ENCODE measurements around the gene IRF2BP2. TPM values are rescaled to one million over a fixed set of nuclear protein-coding genes. Genes with fewer than 3 reads are reported as not detected.

Gene IRF2BP2
- total and polyA plus RNA-seq, 2 donors (not counting 1 experiment from before 2014, with no cell fraction given) = 17.8 to 71.8 TPM

DNA sequence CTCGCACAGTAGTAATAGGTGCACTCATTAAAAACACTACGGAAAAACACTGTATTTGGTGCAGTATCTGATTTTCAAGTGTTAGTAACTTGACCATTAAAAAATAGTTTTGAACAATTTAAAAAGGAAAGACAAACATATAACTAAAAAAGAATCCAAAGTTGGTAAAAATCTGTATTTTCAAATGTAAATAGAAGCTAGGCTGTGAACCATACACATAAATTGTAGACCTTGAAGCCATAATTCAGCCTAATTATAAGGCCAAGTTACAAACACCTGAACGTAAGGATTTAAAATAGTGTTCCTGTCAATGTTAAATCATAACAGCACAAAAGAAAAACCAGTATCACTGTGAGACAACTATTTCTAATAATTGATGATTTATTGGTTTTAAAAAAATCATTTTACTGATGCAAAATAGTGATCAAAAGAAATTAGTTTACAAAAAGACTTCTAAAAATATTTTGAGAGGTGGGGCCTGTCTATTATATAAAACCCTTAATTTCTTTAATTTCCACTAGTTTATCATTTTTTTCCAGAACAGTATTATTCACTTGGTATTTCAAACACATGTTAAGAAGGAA is 4.5 kb downstream of the IRF2BP2 start:
- no peaks in the 10 kb centered on the region for H4K20me1 ChIP-seq (ENCODE audit: control insufficient read depth, extremely low read depth, insufficient read depth, low read length)
- peaks cover 68% of the 10 kb centered on the region for H3K79me2 ChIP-seq (ENCODE audit: control insufficient read depth, insufficient read depth, low read length)
- no peaks in the 10 kb centered on the region for H3K27me3 ChIP-seq (ENCODE audit: control insufficient read depth, insufficient read depth, low read length)
- peaks cover 6% of the 10 kb centered on the region for H3K36me3 ChIP-seq (ENCODE audit: control insufficient read depth, insufficient read depth, low read length)
- H3K9ac ChIP-seq (ENCODE audit: insufficient read depth, low read length) = peak overlapping the region; percentile 95
- DNase-seq (ENCODE audit: low read depth in 2 of 2) = no peak
- H3K4me2 ChIP-seq (ENCODE audit: extremely low read depth, insufficient read depth, low read length) = peak overlapping the region; percentile 99
- H2AFZ ChIP-seq (ENCODE audit: low read length) = no peak overlapping the region
- TF ChIP-seq EZH2 (IDR thresholded peaks at IDR 0.05; ENCODE audit: low read length, missing control alignments) = no peak
- TF ChIP-seq, protein P1, sequence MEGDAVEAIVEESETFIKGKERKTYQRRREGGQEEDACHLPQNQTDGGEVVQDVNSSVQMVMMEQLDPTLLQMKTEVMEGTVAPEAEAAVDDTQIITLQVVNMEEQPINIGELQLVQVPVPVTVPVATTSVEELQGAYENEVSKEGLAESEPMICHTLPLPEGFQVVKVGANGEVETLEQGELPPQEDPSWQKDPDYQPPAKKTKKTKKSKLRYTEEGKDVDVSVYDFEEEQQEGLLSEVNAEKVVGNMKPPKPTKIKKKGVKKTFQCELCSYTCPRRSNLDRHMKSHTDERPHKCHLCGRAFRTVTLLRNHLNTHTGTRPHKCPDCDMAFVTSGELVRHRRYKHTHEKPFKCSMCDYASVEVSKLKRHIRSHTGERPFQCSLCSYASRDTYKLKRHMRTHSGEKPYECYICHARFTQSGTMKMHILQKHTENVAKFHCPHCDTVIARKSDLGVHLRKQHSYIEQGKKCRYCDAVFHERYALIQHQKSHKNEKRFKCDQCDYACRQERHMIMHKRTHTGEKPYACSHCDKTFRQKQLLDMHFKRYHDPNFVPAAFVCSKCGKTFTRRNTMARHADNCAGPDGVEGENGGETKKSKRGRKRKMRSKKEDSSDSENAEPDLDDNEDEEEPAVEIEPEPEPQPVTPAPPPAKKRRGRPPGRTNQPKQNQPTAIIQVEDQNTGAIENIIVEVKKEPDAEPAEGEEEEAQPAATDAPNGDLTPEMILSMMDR (conservative IDR thresholded peaks at IDR 0.05 in 1 of 2, IDR thresholded peaks at IDR 0.05 in 1 of 2; ENCODE audit: low read depth in 1 of 2, low read length in 2 of 2) = no peak
- peaks cover 17% of the 10 kb centered on the region for H3K4me1 ChIP-seq (ENCODE audit: control insufficient read depth, extremely low read depth, insufficient read depth, low read length)
- peak overlapping the region; percentile 94 for H3K27ac ChIP-seq (ENCODE audit: insufficient read depth, low read length)
- no peaks in the 10 kb centered on the region for H3K9me3 ChIP-seq (ENCODE audit: control insufficient read depth, insufficient read depth, low read depth, low read length)
- H3K4me3 ChIP-seq (replicated peaks in 1 of 4; ENCODE audit: control extremely low read depth in 1 of 4, insufficient read depth in 1 of 4, low read depth in 3 of 4, low read length in 4 of 4) = peak overlapping the region; percentile 58 to 94 (median 73)

DNA sequence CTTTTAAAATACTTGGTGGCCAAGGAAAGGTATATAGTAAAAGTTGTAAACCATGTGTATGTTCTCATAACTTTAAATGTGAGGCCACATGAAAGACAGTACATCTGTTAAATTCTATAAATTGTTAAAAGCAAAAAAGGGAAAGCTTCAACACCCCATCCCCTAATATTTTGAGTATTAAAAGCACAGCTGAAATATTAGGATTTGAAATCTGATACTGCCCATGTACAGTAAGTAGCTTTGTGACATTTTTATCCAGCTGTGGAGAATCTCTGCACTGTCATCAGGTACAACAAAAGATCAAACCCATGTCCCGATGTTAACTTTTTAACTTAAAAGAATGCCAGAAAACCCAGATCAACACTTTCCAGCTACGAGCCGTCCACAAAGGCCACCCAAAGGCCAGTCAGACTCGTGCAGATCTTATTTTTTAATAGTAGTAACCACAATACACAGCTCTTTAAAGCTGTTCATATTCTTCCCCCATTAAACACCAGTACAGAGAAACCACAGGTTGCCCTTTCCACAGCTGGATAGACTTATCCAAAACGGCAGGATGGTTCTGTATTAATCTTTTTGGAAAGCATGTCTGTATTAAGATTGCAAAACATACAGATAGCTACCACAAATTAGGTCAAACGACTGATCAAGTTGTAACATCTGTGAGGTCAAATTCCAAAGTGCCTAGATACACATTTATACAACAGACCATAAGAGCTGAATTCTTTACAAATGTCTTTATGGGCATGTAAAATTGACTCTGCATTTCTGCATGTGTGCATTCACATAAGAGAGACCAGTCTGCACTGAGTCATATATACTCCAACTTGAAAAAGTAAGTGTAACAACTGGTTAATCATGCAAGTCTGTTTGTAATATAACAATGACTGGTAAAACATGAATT is 5.2 kb downstream of the IRF2BP2 start:
- peaks cover 68% of the 10 kb centered on the region for H3K79me2 ChIP-seq (ENCODE audit: control insufficient read depth, insufficient read depth, low read length)
- H3K4me1 ChIP-seq (ENCODE audit: control insufficient read depth, extremely low read depth, insufficient read depth, low read length) = peaks cover 18% of the 10 kb centered on the region
- H2AFZ ChIP-seq (ENCODE audit: low read length) = no peak overlapping the region
- peak overlapping the region; percentile 94 for H3K27ac ChIP-seq (ENCODE audit: insufficient read depth, low read length)
- no peaks in the 10 kb centered on the region for H4K20me1 ChIP-seq (ENCODE audit: control insufficient read depth, extremely low read depth, insufficient read depth, low read length)
- peak overlapping the region; percentile 60 for H3K9ac ChIP-seq (ENCODE audit: insufficient read depth, low read length)
- TF ChIP-seq EZH2 (IDR thresholded peaks at IDR 0.05; ENCODE audit: low read length, missing control alignments) = no peak
- TF ChIP-seq, protein P1 (conservative IDR thresholded peaks at IDR 0.05 in 1 of 2, IDR thresholded peaks at IDR 0.05 in 1 of 2; ENCODE audit: low read depth in 1 of 2, low read length in 2 of 2) = no peak
- no peaks in the 10 kb centered on the region for H3K9me3 ChIP-seq (ENCODE audit: control insufficient read depth, insufficient read depth, low read depth, low read length)
- peak overlapping the region; percentile 58 to 94 (median 73) for H3K4me3 ChIP-seq (replicated peaks in 1 of 4; ENCODE audit: control extremely low read depth in 1 of 4, insufficient read depth in 1 of 4, low read depth in 3 of 4, low read length in 4 of 4)
- H3K27me3 ChIP-seq (ENCODE audit: control insufficient read depth, insufficient read depth, low read length) = no peaks in the 10 kb centered on the region
- H3K36me3 ChIP-seq (ENCODE audit: control insufficient read depth, insufficient read depth, low read length) = peaks cover 6% of the 10 kb centered on the region
- DNase-seq (ENCODE audit: low read depth in 2 of 2) = peak; percentile 77 to 80
- peak overlapping the region; percentile 99 for H3K4me2 ChIP-seq (ENCODE audit: extremely low read depth, insufficient read depth, low read length)
